Astrocyte (in vitro differentiated cells and primary cell): ENCODE results near the gene NXNL1. TPM values are rescaled to one million over a fixed set of nuclear protein-coding genes. Genes with fewer than 3 reads are reported as not detected.

Source experiments
- DNase-seq: peaks from one replicate; pipeline ENCODE4 v3.0.0-alpha.2; 2010; ENCODE audit warnings: low read depth
- FAIRE-seq: peaks from 2 replicates; lab custom pipeline; 2011; peaks lifted over from hg19 to GRCh38; lab: Jason Lieb, UNC
- H2AFZ ChIP-seq: 2 replicates; pipeline ENCODE4 v1.6.0; 2012; ENCODE audit warnings: low read depth, low read length, inconsistent platforms
- H3K27ac ChIP-seq: 2 replicates; pipeline ENCODE4 v1.5.1; 2011; ENCODE audit warnings: low read depth, low read length, inconsistent platforms
- H3K27me3 ChIP-seq: 2 replicates; pipeline ENCODE4 v1.6.0; 2011; ENCODE audit warnings: low read length, inconsistent platforms; ENCODE audit not compliant: insufficient read depth
- H3K36me3 ChIP-seq: 2 replicates; pipeline ENCODE4 v1.5.1; 2011; ENCODE audit warnings: low read length, inconsistent platforms; ENCODE audit not compliant: insufficient read depth
- H3K4me1 ChIP-seq: 2 replicates; pipeline ENCODE4 v1.5.1; 2011; ENCODE audit warnings: low read length, inconsistent platforms; ENCODE audit not compliant: insufficient read depth
- H3K4me2 ChIP-seq: 2 replicates; pipeline ENCODE4 v1.6.0; 2012; ENCODE audit warnings: low read length, inconsistent platforms
- H3K4me3 ChIP-seq: 2 replicates; pipeline ENCODE4 v1.5.1; 2011; ENCODE audit warnings: low read depth, mild to moderate bottlenecking, low read length, inconsistent platforms; ENCODE audit not compliant: insufficient read depth
- H3K79me2 ChIP-seq: 2 replicates; pipeline ENCODE4 v1.6.0; 2012; ENCODE audit warnings: mild to moderate bottlenecking, low read length, inconsistent platforms; ENCODE audit not compliant: insufficient read depth
- H3K9ac ChIP-seq: 2 replicates; pipeline ENCODE4 v1.6.0; 2012; ENCODE audit warnings: mild to moderate bottlenecking, low read length, inconsistent platforms
- H3K9me3 ChIP-seq: 2 replicates; pipeline ENCODE4 v1.5.1; 2012; ENCODE audit warnings: low read depth, mild to moderate bottlenecking, low read length, inconsistent platforms; ENCODE audit not compliant: insufficient read depth
- H4K20me1 ChIP-seq: 2 replicates; pipeline ENCODE4 v1.6.0; 2012; ENCODE audit warnings: low read length, inconsistent platforms; ENCODE audit not compliant: insufficient read depth
- H3K27ac Mint-ChIP-seq: one replicate; pipeline ENCODE4 v1.8.0; 2021; ENCODE audit warnings: mild to moderate bottlenecking, mixed read lengths; ENCODE audit not compliant: unreplicated experiment
- H3K27me3 Mint-ChIP-seq: one replicate; pipeline ENCODE4 v1.8.0; 2021; ENCODE audit warnings: low read depth, mixed read lengths; ENCODE audit not compliant: unreplicated experiment
- H3K36me3 Mint-ChIP-seq: one replicate; pipeline ENCODE4 v1.8.0; 2021; ENCODE audit warnings: low read depth, mixed read lengths; ENCODE audit not compliant: unreplicated experiment
- H3K4me1 Mint-ChIP-seq: one replicate; pipeline ENCODE4 v1.8.0; 2021; ENCODE audit warnings: low read depth, mixed read lengths; ENCODE audit not compliant: unreplicated experiment
- H3K4me3 Mint-ChIP-seq: one replicate; pipeline ENCODE4 v1.8.0; 2021; ENCODE audit warnings: mild to moderate bottlenecking, moderate library complexity, mixed read lengths; ENCODE audit not compliant: unreplicated experiment
- H3K9me3 Mint-ChIP-seq: one replicate; pipeline ENCODE4 v1.8.0; 2021; ENCODE audit warnings: mild to moderate bottlenecking, mixed read lengths; ENCODE audit not compliant: unreplicated experiment
- EZH2 ChIP-seq: IDR thresholded peaks from 2 replicates; pipeline ENCODE4 v1.6.1; 2012; ENCODE audit warnings: mild to moderate bottlenecking, low read length, inconsistent platforms; ENCODE audit not compliant: insufficient read depth
- total RNA-seq: library from RNA; stranded (reverse); gene quantifications from 2 replicates; pipeline ENCODE4 v1.2.1, GENCODE V29; 2021
- TF ChIP-seq, protein P1 (sequence below): IDR thresholded peaks from 2 replicates; pipeline ENCODE4 v1.5.1; 2011; ENCODE audit warnings: low read depth, mild to moderate bottlenecking, inconsistent platforms, low read length, moderate library complexity; ENCODE audit not compliant: insufficient read depth

The NXNL1 gene
- total RNA-seq, 1 donor from 2014 or later: not detected

DNA sequence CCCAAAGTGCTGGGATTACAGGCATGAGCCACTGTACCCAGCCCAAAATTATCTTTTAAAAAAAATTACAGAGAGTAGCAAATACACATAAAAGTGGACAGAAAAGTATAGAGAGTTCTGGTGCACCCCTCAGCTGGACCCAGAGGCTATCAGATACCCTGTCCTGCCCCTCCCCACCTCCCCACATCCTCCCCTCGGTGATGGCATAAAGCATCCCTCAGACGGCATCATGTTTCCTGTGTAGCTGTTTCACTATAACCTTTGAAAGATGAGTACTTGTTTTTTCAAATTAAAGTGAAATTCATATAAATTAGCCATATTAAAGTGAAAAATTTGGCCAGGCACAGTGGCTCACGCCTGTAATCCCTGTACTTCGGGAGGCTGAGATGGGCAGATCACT is 29.7 kb upstream of the NXNL1 start:
- no peak overlapping the region for H3K27ac ChIP-seq
- H3K9ac ChIP-seq: no peak overlapping the region
- Mint-ChIP-seq H3K4me3 (no peak overlapping the region), H3K36me3 (peaks cover 3% of the 10 kb centered on the region), H3K4me1 (no peaks in the 10 kb centered on the region), H3K27me3 (no peaks in the 10 kb centered on the region), H3K27ac (no peak overlapping the region), H3K9me3 (no peaks in the 10 kb centered on the region)
- H3K9me3 ChIP-seq: no peaks in the 10 kb centered on the region
- TF ChIP-seq, protein P1, sequence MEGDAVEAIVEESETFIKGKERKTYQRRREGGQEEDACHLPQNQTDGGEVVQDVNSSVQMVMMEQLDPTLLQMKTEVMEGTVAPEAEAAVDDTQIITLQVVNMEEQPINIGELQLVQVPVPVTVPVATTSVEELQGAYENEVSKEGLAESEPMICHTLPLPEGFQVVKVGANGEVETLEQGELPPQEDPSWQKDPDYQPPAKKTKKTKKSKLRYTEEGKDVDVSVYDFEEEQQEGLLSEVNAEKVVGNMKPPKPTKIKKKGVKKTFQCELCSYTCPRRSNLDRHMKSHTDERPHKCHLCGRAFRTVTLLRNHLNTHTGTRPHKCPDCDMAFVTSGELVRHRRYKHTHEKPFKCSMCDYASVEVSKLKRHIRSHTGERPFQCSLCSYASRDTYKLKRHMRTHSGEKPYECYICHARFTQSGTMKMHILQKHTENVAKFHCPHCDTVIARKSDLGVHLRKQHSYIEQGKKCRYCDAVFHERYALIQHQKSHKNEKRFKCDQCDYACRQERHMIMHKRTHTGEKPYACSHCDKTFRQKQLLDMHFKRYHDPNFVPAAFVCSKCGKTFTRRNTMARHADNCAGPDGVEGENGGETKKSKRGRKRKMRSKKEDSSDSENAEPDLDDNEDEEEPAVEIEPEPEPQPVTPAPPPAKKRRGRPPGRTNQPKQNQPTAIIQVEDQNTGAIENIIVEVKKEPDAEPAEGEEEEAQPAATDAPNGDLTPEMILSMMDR: no peak
- no peak for TF ChIP-seq EZH2
- DNase-seq (no peak), FAIRE-seq (no peak)
- H3K4me2 ChIP-seq: no peak overlapping the region
- H2AFZ ChIP-seq: no peak overlapping the region
- no peaks in the 10 kb centered on the region for H3K4me1 ChIP-seq
- no peaks in the 10 kb centered on the region for H4K20me1 ChIP-seq
- no peaks in the 10 kb centered on the region for H3K36me3 ChIP-seq
- no peaks in the 10 kb centered on the region for H3K27me3 ChIP-seq
- no peak overlapping the region for H3K4me3 ChIP-seq
- peaks cover 3% of the 10 kb centered on the region for H3K79me2 ChIP-seq

DNA sequence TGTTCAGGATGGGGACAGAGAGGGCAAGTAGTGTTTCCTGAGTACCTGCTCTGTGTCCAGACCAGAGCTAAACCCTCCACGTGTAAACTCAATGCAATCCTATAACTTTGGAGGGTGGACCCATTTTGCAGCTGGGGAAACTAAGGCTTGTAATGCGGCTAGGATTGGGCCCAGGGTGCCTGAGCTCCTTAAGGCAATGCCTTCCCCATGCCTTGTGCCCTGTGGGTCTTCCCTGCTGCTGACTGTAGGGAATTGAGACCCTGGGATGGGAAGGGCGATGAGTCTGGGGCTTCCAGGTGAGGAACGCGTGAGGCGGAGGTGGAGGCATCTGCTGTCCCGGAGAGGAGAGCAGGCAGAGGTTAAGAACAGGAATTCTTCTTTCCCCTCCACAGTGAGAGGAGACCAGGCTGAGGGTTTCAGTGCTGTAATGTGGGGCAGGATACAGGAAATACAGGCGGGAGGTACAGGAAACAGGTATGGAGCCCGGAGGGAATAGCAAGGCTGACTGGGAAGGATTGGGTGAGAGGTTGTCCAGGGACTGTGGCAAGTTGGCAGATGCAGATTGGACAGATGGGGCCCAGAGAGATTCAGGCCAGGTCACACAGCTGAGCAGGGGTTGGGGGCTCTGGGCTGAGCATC is 28.8 kb upstream of the NXNL1 start:
- TF ChIP-seq, protein P1: no peak
- no peak for TF ChIP-seq EZH2
- Histone ChIP-seq H3K4me2 (no peak overlapping the region), H2AFZ (no peak overlapping the region)

More for the DNA sequence above, 28.8 kb upstream of the NXNL1 start:
- no peak overlapping the region for H3K27ac ChIP-seq
- H3K9ac ChIP-seq: no peak overlapping the region
- H3K27me3 ChIP-seq: no peaks in the 10 kb centered on the region
- Mint-ChIP-seq H3K4me1 (no peaks in the 10 kb centered on the region), H3K36me3 (peaks cover 3% of the 10 kb centered on the region), H3K27me3 (no peaks in the 10 kb centered on the region), H3K27ac (no peak overlapping the region), H3K9me3 (no peaks in the 10 kb centered on the region), H3K4me3 (no peak overlapping the region)
- H3K4me1 ChIP-seq: no peaks in the 10 kb centered on the region
- H4K20me1 ChIP-seq: peaks cover 2% of the 10 kb centered on the region
- H3K36me3 ChIP-seq: no peaks in the 10 kb centered on the region
- no peaks in the 10 kb centered on the region for H3K9me3 ChIP-seq
- peaks cover 3% of the 10 kb centered on the region for H3K79me2 ChIP-seq
- DNase-seq (no peak), FAIRE-seq (no peak)
- H3K4me3 ChIP-seq: no peak overlapping the region
